SK-N-SH treated with all-trans-retinoic acid at 6 μM for 48 hours (cell line): ENCODE measurements around the gene CACNB4.

Experiments used
- ATAC-seq: fragments of 200-7000 bp; cut with Tn5 transposase; 3 replicates; pipeline ENCODE4 v1.9.1; 2020; ENCODE audit warnings: mild to moderate bottlenecking, moderate library complexity
- ARNTL ChIP-seq: fragments of 450-650 bp; formaldehyde crosslinking; IDR thresholded peaks from 2 replicates; pipeline ENCODE4 v1.5.0; 2020; ENCODE audit warnings: low read depth, mild to moderate bottlenecking, moderate library complexity, borderline replicate concordance
- CREB5 ChIP-seq: fragments of 250-450 bp; sonication (Bioruptor Pico); IDR thresholded peaks from 2 replicates; pipeline ENCODE4 v1.5.1; 2020; ENCODE audit warnings: low read depth, mild to moderate bottlenecking, moderate library complexity
- CSDC2 ChIP-seq: fragments of 250-450 bp; sonication (Bioruptor Pico); IDR thresholded peaks from 2 replicates; pipeline ENCODE4 v1.5.0; 2020; ENCODE audit warnings: mild to moderate bottlenecking, moderate library complexity
- CSRNP3 ChIP-seq: fragments of 250-450 bp; sonication (Bioruptor Pico); IDR thresholded peaks from 2 replicates; pipeline ENCODE4 v1.5.1; 2021; ENCODE audit warnings: mild to moderate bottlenecking, moderate library complexity
- ESRRG ChIP-seq: fragments of 250-450 bp; sonication (Bioruptor Pico); IDR thresholded peaks from 2 replicates; pipeline ENCODE4 v1.6.1; 2021; ENCODE audit warnings: mild to moderate bottlenecking
- GLIS3 ChIP-seq: fragments of 250-450 bp; sonication (Bioruptor Pico); IDR thresholded peaks from 2 replicates; pipeline ENCODE4 v1.5.0; 2020; ENCODE audit warnings: mild to moderate bottlenecking, moderate library complexity
- ISL1 ChIP-seq: fragments of 250-450 bp; sonication (Bioruptor Pico); IDR thresholded peaks from 2 replicates; pipeline ENCODE4 v2.1.2; 2022; ENCODE audit warnings: mild to moderate bottlenecking, moderate library complexity
- OSR1 ChIP-seq: fragments of 250-450 bp; sonication (Bioruptor Pico); IDR thresholded peaks from 2 replicates; pipeline ENCODE4 v1.8.0; 2022; ENCODE audit warnings: moderate library complexity, mild to moderate bottlenecking, inconsistent platforms
- PATZ1 ChIP-seq: fragments of 250-450 bp; sonication (Bioruptor Pico); IDR thresholded peaks from 2 replicates; pipeline ENCODE4 v1.8.0; 2020; ENCODE audit warnings: mild to moderate bottlenecking, moderate library complexity, borderline replicate concordance
- POU6F1 ChIP-seq: fragments of 250-450 bp; sonication (Bioruptor Pico); IDR thresholded peaks from 2 replicates; pipeline ENCODE4 v1.8.0; 2021; ENCODE audit warnings: low read depth, mild to moderate bottlenecking, moderate library complexity, borderline replicate concordance
- RARB ChIP-seq: fragments of 250-450 bp; sonication (Bioruptor Pico); IDR thresholded peaks from 2 replicates; pipeline ENCODE4 v1.8.0; 2021; ENCODE audit warnings: mild to moderate bottlenecking, moderate library complexity
- SNAI2 ChIP-seq: fragments of 250-450 bp; sonication (Bioruptor Pico); IDR thresholded peaks from 2 replicates; pipeline ENCODE4 v1.5.0; 2020; ENCODE audit warnings: mild to moderate bottlenecking, moderate library complexity
- TOX ChIP-seq: fragments of 250-450 bp; sonication (Bioruptor Pico); IDR thresholded peaks from 2 replicates; pipeline ENCODE4 v1.8.0; 2021; ENCODE audit warnings: mild to moderate bottlenecking, moderate library complexity, borderline replicate concordance
- TSHZ2 ChIP-seq: fragments of 250-450 bp; sonication (Bioruptor Pico); IDR thresholded peaks from 2 replicates; pipeline ENCODE4 v1.5.0; 2020; ENCODE audit warnings: mild to moderate bottlenecking, moderate library complexity
- ZC3H10 ChIP-seq: fragments of 250-450 bp; sonication (Bioruptor Pico); IDR thresholded peaks from 2 replicates; pipeline ENCODE4 v1.5.1; 2021; ENCODE audit warnings: mild to moderate bottlenecking, moderate library complexity
- ZFP3 ChIP-seq: fragments of 250-450 bp; sonication (Bioruptor Pico); IDR thresholded peaks from 2 replicates; pipeline ENCODE4 v1.5.0; 2020; ENCODE audit warnings: mild to moderate bottlenecking, moderate library complexity
- ZFP30 ChIP-seq: fragments of 450-650 bp; formaldehyde crosslinking; IDR thresholded peaks from 2 replicates; pipeline ENCODE4 v1.5.0; 2022; ENCODE audit warnings: mild to moderate bottlenecking, moderate library complexity
- ZNF565 ChIP-seq: fragments of 450-650 bp; formaldehyde crosslinking; conservative IDR thresholded peaks from 2 replicates; pipeline ENCODE4 v1.5.0; 2020; ENCODE audit warnings: low read depth, mild to moderate bottlenecking, moderate library complexity
- ZNF70 ChIP-seq: fragments of 450-650 bp; formaldehyde crosslinking; IDR thresholded peaks from 2 replicates; pipeline ENCODE4 v1.5.0; 2020; ENCODE audit warnings: mild to moderate bottlenecking, moderate library complexity
- ZNF8 ChIP-seq: fragments of 450-650 bp; formaldehyde crosslinking; IDR thresholded peaks from 2 replicates; pipeline ENCODE4 v1.5.0; 2020; ENCODE audit warnings: mild to moderate bottlenecking, moderate library complexity

Gene CACNB4

DNA sequence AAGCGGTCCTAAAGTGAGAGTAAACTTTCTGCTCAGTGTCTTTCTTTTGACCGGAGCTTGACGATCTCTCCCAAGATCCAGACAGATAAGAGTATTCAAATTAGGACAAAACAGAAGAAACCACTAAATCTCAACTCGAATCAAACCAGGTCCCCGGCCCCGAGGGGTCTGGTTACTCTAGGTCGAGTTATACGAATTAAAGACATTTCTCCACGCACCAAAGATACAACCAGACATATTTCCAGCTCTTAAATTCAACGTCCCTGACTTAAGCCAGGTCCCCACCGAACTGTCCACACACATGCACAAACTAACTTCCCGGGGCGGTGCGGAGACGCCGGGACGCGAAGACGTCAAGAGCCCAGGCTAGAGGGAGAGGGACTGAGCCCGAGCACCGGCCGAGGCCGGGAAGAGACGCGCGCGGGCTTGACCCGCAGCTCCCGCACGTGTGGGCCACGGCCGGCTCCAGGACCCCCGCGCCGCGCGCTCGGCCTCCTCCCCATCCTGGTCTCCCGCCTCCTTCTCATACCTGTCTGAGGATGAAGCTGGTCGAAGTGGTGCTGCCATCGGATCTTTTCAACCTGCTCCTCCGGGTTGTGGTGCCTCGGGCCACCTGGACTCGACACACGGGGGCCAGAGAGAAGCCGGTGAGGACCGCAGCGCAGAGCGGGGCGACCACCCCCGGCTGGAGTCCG lies 896 bp downstream of the CACNB4 start (continued):
- TF ChIP-seq TSHZ2 (CRISPR knock-in tag): no peak
- TF ChIP-seq CSDC2 (CRISPR knock-in tag): no peak
- no peak for TF ChIP-seq OSR1 (CRISPR knock-in tag)
- no peak for TF ChIP-seq ZFP30 (CRISPR knock-in tag)

GRCh38 chr2:152097290-152097800 lies 1.5 kb downstream of the CACNB4 start:
- no peak for TF ChIP-seq ARNTL (CRISPR knock-in tag)
- TF ChIP-seq POU6F1: no peak
- no peak for TF ChIP-seq TSHZ2 (CRISPR knock-in tag)
- TF ChIP-seq OSR1 (CRISPR knock-in tag): no peak
- TF ChIP-seq ESRRG: no peak
- no peak for TF ChIP-seq CREB5 (CRISPR knock-in tag)
- no peak for TF ChIP-seq SNAI2 (CRISPR knock-in tag)
- no peak for TF ChIP-seq PATZ1 (CRISPR knock-in tag)
- no peak for TF ChIP-seq ISL1
- TF ChIP-seq TOX (CRISPR knock-in tag): no peak
- no peak for TF ChIP-seq ZNF565 (CRISPR knock-in tag)
- no peak for TF ChIP-seq ZNF70 (CRISPR knock-in tag)
- no peak for TF ChIP-seq GLIS3 (CRISPR knock-in tag)
- no peak for TF ChIP-seq ZFP30 (CRISPR knock-in tag)
- no peak for TF ChIP-seq ZFP3 (CRISPR knock-in tag)
- no peak for TF ChIP-seq CSRNP3 (CRISPR knock-in tag)
- TF ChIP-seq RARB (CRISPR knock-in tag): no peak
- TF ChIP-seq ZC3H10 (CRISPR knock-in tag): no peak
- no peak for TF ChIP-seq ZNF8 (CRISPR knock-in tag)
- peak; percentile 80 for ATAC-seq
